ENCODE results near the gene MFAP3L. TPM values are rescaled to one million over a fixed set of nuclear protein-coding genes. Genes with fewer than 3 reads are reported as not detected.

MFAP3L gene
- total and polyA plus RNA-seq, 2 donors (not counting 3 experiments of a cell fraction or from before 2014, with no cell fraction given) = 0.22 to 0.23 TPM

- no peaks in the 10 kb centered on the region for H3K9me3 ChIP-seq (replicated peaks; ENCODE audit: control insufficient read depth, insufficient read depth, low read length)
- no peak for TF ChIP-seq MYC (IDR thresholded peaks at IDR 0.05; ENCODE audit: low read depth, low read length)
- TF ChIP-seq POLR2AphosphoS5 (IDR thresholded peaks at IDR 0.05; ENCODE audit: insufficient read depth, low read depth, low read length) = no peak
- no peak for TF ChIP-seq POLR2A (IDR thresholded peaks at IDR 0.05; ENCODE audit: low read depth, low read length)
- TF ChIP-seq MAX (IDR thresholded peaks at IDR 0.05; ENCODE audit: insufficient read depth, insufficient read length) = no peak
- no peak for TF ChIP-seq GATA2 (IDR thresholded peaks at IDR 0.05; ENCODE audit: insufficient read depth, insufficient read length, low read depth, low read length)
- no peak for TF ChIP-seq EZH2 (IDR thresholded peaks at IDR 0.05; ENCODE audit: borderline replicate concordance, low read depth, low read length, severe bottlenecking)
- no peak for TF ChIP-seq JUN (IDR thresholded peaks at IDR 0.05; ENCODE audit: borderline replicate concordance, insufficient read depth, insufficient read length, low read depth)
- TF ChIP-seq CTCF (IDR thresholded peaks at IDR 0.05; ENCODE audit: extremely low read depth in 1 of 2, insufficient read depth in 1 of 2, low read depth in 1 of 2, low read length in 2 of 2) = no peak
- TF ChIP-seq FOS (IDR thresholded peaks at IDR 0.05; ENCODE audit: borderline replicate concordance, insufficient read depth, low read length) = no peak
- no peaks in the 10 kb centered on the region for H4K20me1 ChIP-seq (replicated peaks; ENCODE audit: control insufficient read depth, extremely low read depth, insufficient read depth, low read length)
- no peak overlapping the region for H3K4me2 ChIP-seq (ENCODE audit: insufficient read depth, low read length)
- CTCF ChIA-PET = interaction anchor here (1.0 to 1.7 kb wide), 2 partner anchors 18 to 220 kb away, joined by 3 to 6 read pairs; no protein-coding TSS in a partner anchor
- no peak overlapping the region for H3K27ac ChIP-seq (ENCODE audit: insufficient read depth, low read depth, low read length)
- POLR2A ChIA-PET = no interaction called here
- dilution Hi-C loops (cut with MboI; ENCODE audit: extremely low pct_ligation_motif_present, low sequenced_read_pairs) (no loop called here), intact Hi-C loops (cut with micrococcal nuclease) (no loop called here)
- no peak for FAIRE-seq
- H3K9ac ChIP-seq (replicated peaks; ENCODE audit: extremely low read depth, insufficient read depth, low read length) = no peak overlapping the region
- H3K27me3 ChIP-seq (ENCODE audit: control insufficient read depth in 2 of 2, insufficient read depth in 2 of 2, low read length in 2 of 2) = peaks cover 15 to 37% of the 10 kb centered on the region in 2 experiments
- peaks cover 11% of the 10 kb centered on the region for H3K4me1 ChIP-seq (ENCODE audit: control insufficient read depth, extremely low read depth, insufficient read depth, low read length)
- BruUV-seq (replicated peaks) = no TSS peak
- no peak for DNase-seq (ENCODE audit: low read depth, low spot score)
- H3K36me3 ChIP-seq (ENCODE audit: control insufficient read depth in 2 of 2, extremely low read depth in 1 of 2, insufficient read depth in 2 of 2, low read length in 2 of 2) = no peaks in the 10 kb centered on the region
- H3K79me2 ChIP-seq (ENCODE audit: control insufficient read depth, insufficient read depth, low read length) = no peaks in the 10 kb centered on the region
- H2AFZ ChIP-seq (ENCODE audit: low read depth, low read length) = no peak overlapping the region
- H3K4me3 ChIP-seq (replicated peaks in 1 of 3; ENCODE audit: insufficient read depth in 1 of 3, low read depth in 1 of 3, low read length in 3 of 3) = no peak overlapping the region
- no peaks in the 10 kb centered on the region for H3K9me1 ChIP-seq (replicated peaks; ENCODE audit: control insufficient read depth, extremely low read depth, insufficient read depth, low read length)
These were observed 3.9 kb upstream of the MFAP3L start for GRCh38 chr4:170030121-170030520.

Measured in endothelial cell of umbilical vein (primary cell).